TTC549 (cell line): ENCODE measurements around the gene TRPM3.

Experiments used
- FAIRE-seq: peaks from 2 replicates; lab custom pipeline; 2012; peaks lifted over from hg19 to GRCh38; lab: Jason Lieb, UNC

The TRPM3 gene

DNA sequence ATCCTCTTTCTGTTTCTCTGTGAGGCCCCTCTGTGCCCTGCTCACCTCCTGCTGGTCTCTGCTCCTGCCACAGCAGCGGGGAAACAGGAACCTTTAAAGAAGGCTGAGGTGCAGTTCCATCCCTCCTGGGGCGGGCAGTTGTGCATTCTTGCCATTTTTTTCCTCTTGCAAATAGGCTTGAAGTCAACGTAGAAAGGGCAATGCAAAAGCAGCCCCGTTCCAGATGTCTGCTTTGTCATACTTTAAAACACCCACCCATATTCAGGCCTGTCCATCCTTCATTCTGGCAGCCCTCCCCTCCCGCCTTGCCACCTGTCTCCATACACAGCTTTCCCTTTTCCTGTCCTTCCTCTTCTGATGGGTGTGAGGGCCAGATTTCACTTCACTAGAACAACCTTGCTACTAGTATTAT is 641.5 kb downstream of the TRPM3 start:
- no peak for FAIRE-seq
